Stimulated activated naive CD8-positive, alpha-beta T cell treated with anti-CD3 and anti-CD28 coated beads, Interleukin-15, Interleukin-2, amounts not matched to agents 100 ng/mL and 50 ng/mL, for 24 hours (primary cell): ENCODE data around the gene PLA2G4B.
"Not testable (repeated sequence)": the region's sequence is repeated elsewhere in the genome, so short reads cannot be mapped to it uniquely, and the experiment has no call there.

Experiments used
- H3K27ac Mint-ChIP-seq: one replicate; pipeline ENCODE4 v1.8.0; 2021; ENCODE audit warnings: mild to moderate bottlenecking, mixed read lengths
- H3K27me3 Mint-ChIP-seq: one replicate; pipeline ENCODE4 v1.8.0; 2021; ENCODE audit warnings: mixed read lengths
- H3K36me3 Mint-ChIP-seq: one replicate; pipeline ENCODE4 v1.8.0; 2021; ENCODE audit warnings: low read depth, mixed read lengths
- H3K4me1 Mint-ChIP-seq: one replicate; pipeline ENCODE4 v1.8.0; 2021; ENCODE audit warnings: low read depth, mixed read lengths
- H3K4me3 Mint-ChIP-seq: one replicate; pipeline ENCODE4 v1.8.0; 2021; ENCODE audit warnings: mild to moderate bottlenecking, mixed read lengths
- H3K9me3 Mint-ChIP-seq: one replicate; pipeline ENCODE4 v1.8.0; 2021; ENCODE audit warnings: mixed read lengths

The PLA2G4B gene

GRCh38 chr15:41828807-41829141 is 9.9 kb upstream of the PLA2G4B start:
- no peaks in the 10 kb centered on the region for H3K27me3 Mint-ChIP-seq
- peaks cover 5% of the 10 kb centered on the region for H3K36me3 Mint-ChIP-seq
- peak overlapping the region; percentile 77 for H3K27ac Mint-ChIP-seq
- no peaks in the 10 kb centered on the region for H3K9me3 Mint-ChIP-seq
- H3K4me1 Mint-ChIP-seq, result peaks cover 39% of the 10 kb centered on the region
- peak overlapping the region; percentile 86 for H3K4me3 Mint-ChIP-seq

GRCh38 chr15:41829959-41830646 is 8.5 kb upstream of the PLA2G4B start:
- H3K9me3 Mint-ChIP-seq, result no peaks in the 10 kb centered on the region
- H3K27me3 Mint-ChIP-seq, result no peaks in the 10 kb centered on the region
- peaks cover 39% of the 10 kb centered on the region for H3K4me1 Mint-ChIP-seq
- H3K4me3 Mint-ChIP-seq, result no peak overlapping the region
- H3K27ac Mint-ChIP-seq, result no peak overlapping the region
- H3K36me3 Mint-ChIP-seq, result no peaks in the 10 kb centered on the region

GRCh38 chr15:41831291-41831690 is 7.4 kb upstream of the PLA2G4B start:
- not testable (repeated sequence) for H3K9me3 Mint-ChIP-seq, H3K27me3 Mint-ChIP-seq, H3K36me3 Mint-ChIP-seq
- Mint-ChIP-seq H3K4me3 (peak overlapping the region; percentile 49), H3K4me1 (peaks cover 39% of the 10 kb centered on the region), H3K27ac (peak overlapping the region; percentile 67)

- Mint-ChIP-seq H3K9me3 (no peaks in the 10 kb centered on the region), H3K4me1 (peaks cover 39% of the 10 kb centered on the region), H3K36me3 (no peaks in the 10 kb centered on the region), H3K27me3 (no peaks in the 10 kb centered on the region), H3K4me3 (no peak overlapping the region), H3K27ac (no peak overlapping the region)
Observed at GRCh38 chr15:41832208-41832607, 6.4 kb upstream of the PLA2G4B start.

- Mint-ChIP-seq H3K27me3 (no peaks in the 10 kb centered on the region), H3K9me3 (no peaks in the 10 kb centered on the region), H3K36me3 (no peaks in the 10 kb centered on the region), H3K4me1 (peaks cover 35% of the 10 kb centered on the region), H3K4me3 (no peak overlapping the region), H3K27ac (no peak overlapping the region)
Observed at GRCh38 chr15:41832875-41833274, 5.8 kb upstream of the PLA2G4B start.

GRCh38 chr15:41834096-41834495 is 4.6 kb upstream of the PLA2G4B start:
- Mint-ChIP-seq H3K36me3 (no peaks in the 10 kb centered on the region), H3K4me3 (no peak overlapping the region), H3K27me3 (no peaks in the 10 kb centered on the region), H3K9me3 (no peaks in the 10 kb centered on the region), H3K4me1 (peaks cover 27% of the 10 kb centered on the region), H3K27ac (no peak overlapping the region)

- no peak overlapping the region for H3K4me3 Mint-ChIP-seq
- H3K9me3 Mint-ChIP-seq, result no peaks in the 10 kb centered on the region
- no peak overlapping the region for H3K27ac Mint-ChIP-seq
- H3K36me3 Mint-ChIP-seq, result no peaks in the 10 kb centered on the region
- H3K4me1 Mint-ChIP-seq, result peaks cover 21% of the 10 kb centered on the region
- H3K27me3 Mint-ChIP-seq, result no peaks in the 10 kb centered on the region
Observed at GRCh38 chr15:41836073-41836472, 2.6 kb upstream of the PLA2G4B start.

- no peak overlapping the region for H3K4me3 Mint-ChIP-seq
- no peaks in the 10 kb centered on the region for H3K9me3 Mint-ChIP-seq
- no peaks in the 10 kb centered on the region for H3K36me3 Mint-ChIP-seq
- peaks cover 13% of the 10 kb centered on the region for H3K4me1 Mint-ChIP-seq
- H3K27ac Mint-ChIP-seq, result no peak overlapping the region
- no peaks in the 10 kb centered on the region for H3K27me3 Mint-ChIP-seq
Observed at GRCh38 chr15:41836713-41837454, 1.8 kb upstream of the PLA2G4B start.

GRCh38 chr15:41839781-41840491 is 1.3 kb downstream of the PLA2G4B start:
- H3K27ac Mint-ChIP-seq, result no peak overlapping the region
- H3K36me3 Mint-ChIP-seq, result no peaks in the 10 kb centered on the region
- no peaks in the 10 kb centered on the region for H3K9me3 Mint-ChIP-seq
- no peaks in the 10 kb centered on the region for H3K4me1 Mint-ChIP-seq
- no peaks in the 10 kb centered on the region for H3K27me3 Mint-ChIP-seq
- no peak overlapping the region for H3K4me3 Mint-ChIP-seq

- Mint-ChIP-seq H3K36me3 (no peaks in the 10 kb centered on the region), H3K27ac (no peak overlapping the region), H3K27me3 (no peaks in the 10 kb centered on the region), H3K4me3 (no peak overlapping the region), H3K4me1 (no peaks in the 10 kb centered on the region), H3K9me3 (no peaks in the 10 kb centered on the region)
Observed at GRCh38 chr15:41840673-41841072, 2.0 kb downstream of the PLA2G4B start.

- Mint-ChIP-seq H3K9me3 (no peaks in the 10 kb centered on the region), H3K36me3 (no peaks in the 10 kb centered on the region), H3K27me3 (no peaks in the 10 kb centered on the region), H3K4me1 (no peaks in the 10 kb centered on the region), H3K4me3 (no peak overlapping the region), H3K27ac (no peak overlapping the region)
Observed at GRCh38 chr15:41841131-41841530, 2.5 kb downstream of the PLA2G4B start.

- no peak overlapping the region for H3K27ac Mint-ChIP-seq
- H3K4me3 Mint-ChIP-seq, result no peak overlapping the region
- no peaks in the 10 kb centered on the region for H3K4me1 Mint-ChIP-seq
- H3K9me3 Mint-ChIP-seq, result no peaks in the 10 kb centered on the region
- H3K27me3 Mint-ChIP-seq, result no peaks in the 10 kb centered on the region
- H3K36me3 Mint-ChIP-seq, result no peaks in the 10 kb centered on the region
Observed at GRCh38 chr15:41842229-41842628, 3.6 kb downstream of the PLA2G4B start.

- no peak overlapping the region for H3K4me3 Mint-ChIP-seq
- H3K9me3 Mint-ChIP-seq, result no peaks in the 10 kb centered on the region
- H3K4me1 Mint-ChIP-seq, result no peaks in the 10 kb centered on the region
- no peaks in the 10 kb centered on the region for H3K27me3 Mint-ChIP-seq
- H3K27ac Mint-ChIP-seq, result no peak overlapping the region
- H3K36me3 Mint-ChIP-seq, result no peaks in the 10 kb centered on the region
Observed at GRCh38 chr15:41843571-41843970, 4.9 kb downstream of the PLA2G4B start.

GRCh38 chr15:41844814-41845213 is 6.2 kb downstream of the PLA2G4B start:
- no peak overlapping the region for H3K4me3 Mint-ChIP-seq
- no peaks in the 10 kb centered on the region for H3K9me3 Mint-ChIP-seq
- H3K36me3 Mint-ChIP-seq, result no peaks in the 10 kb centered on the region
- H3K27me3 Mint-ChIP-seq, result no peaks in the 10 kb centered on the region
- no peaks in the 10 kb centered on the region for H3K4me1 Mint-ChIP-seq
- H3K27ac Mint-ChIP-seq, result no peak overlapping the region

GRCh38 chr15:41847206-41847605 is 8.6 kb downstream of the PLA2G4B start:
- H3K27ac Mint-ChIP-seq, result no peak overlapping the region

More at GRCh38 chr15:41847206-41847605, 8.6 kb downstream of the PLA2G4B start:
- Mint-ChIP-seq H3K4me3 (no peak overlapping the region), H3K36me3 (no peaks in the 10 kb centered on the region), H3K9me3 (no peaks in the 10 kb centered on the region), H3K4me1 (no peaks in the 10 kb centered on the region), H3K27me3 (no peaks in the 10 kb centered on the region)
